ENCODE data around the gene SHC3.
A peak's percentile ranks its signal among the peaks of the same experiment; 100 is the strongest.

The SHC3 gene

DNA sequence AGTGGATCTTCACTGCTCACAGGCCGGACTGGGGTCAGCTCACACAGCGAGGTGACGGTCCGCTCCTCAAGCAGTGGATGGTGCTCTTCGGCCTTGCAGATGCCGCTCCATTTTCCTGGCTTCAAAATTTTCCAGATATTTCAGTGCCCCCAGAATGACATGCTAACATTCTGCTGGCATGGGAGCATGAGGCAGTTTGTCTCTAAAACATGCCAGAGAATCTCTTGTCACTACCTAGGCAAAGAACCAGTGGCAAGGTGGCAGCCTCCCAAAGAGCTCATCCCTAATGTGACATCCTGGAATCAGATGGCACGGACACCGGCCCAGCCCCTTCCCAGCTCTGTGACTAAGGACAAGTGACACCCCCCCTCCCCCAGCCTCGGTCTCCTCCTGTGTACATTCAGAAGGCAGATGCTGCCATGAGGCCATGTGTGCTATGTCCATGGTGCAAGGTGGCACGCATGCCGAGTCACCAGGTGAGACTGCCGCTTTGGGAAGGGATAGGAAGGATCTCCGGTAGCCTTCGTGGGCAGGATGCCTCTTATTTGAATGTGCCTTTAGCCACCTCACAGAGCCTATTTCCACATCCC, 184.7 kb downstream of the SHC3 start:
- no peak for DNase-seq (ENCODE audit: low read depth, low spot score)
- no peak overlapping the region for H3K27ac ChIP-seq

DNA sequence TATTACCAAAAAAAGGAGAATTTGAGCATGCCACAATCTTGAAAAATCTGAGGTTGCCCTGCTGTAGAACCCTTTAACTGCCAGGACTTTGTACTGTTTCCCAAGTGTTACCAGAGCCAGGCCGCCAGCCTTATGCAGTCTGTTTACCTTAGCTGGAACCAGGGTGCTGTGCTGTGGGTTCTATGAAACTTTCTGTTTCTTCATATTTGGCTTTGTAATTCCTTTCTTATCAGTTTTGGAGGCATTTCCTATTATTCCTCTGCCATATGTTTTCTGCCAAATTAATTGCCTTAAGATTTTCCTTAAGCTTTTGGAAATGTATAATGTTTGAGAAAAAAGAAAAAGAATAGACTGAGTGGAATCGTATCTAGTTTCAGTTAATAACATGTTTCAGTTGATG, 185.3 kb downstream of the SHC3 start:
- DNase-seq (ENCODE audit: low read depth, low spot score) = no peak
- no peak overlapping the region for H3K27ac ChIP-seq

DNA sequence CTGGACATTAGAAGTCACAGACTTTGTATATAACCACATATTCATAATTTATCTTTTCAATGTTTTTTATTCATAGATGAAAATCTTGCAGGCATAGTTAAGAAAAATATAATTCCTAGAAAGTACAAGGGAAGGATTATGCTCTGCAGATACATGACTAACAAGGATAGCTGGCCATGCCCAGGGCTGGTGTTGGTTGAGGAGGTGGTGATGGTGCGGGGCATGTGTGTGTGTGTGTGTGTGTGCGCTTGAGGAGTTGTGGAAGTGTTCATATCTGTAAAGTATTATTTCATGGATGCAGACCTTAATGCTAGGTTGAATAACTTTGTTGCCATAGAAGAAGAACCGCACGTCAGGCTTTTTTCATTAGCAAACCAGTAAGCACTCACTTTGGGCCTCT, 186.1 kb downstream of the SHC3 start:
- H3K27ac ChIP-seq = no peak overlapping the region
- no peak for DNase-seq (ENCODE audit: low read depth, low spot score)

- H3K27ac ChIP-seq = no peak within 1 kb of the TSS
- no peak for DNase-seq (ENCODE audit: low read depth, low spot score)
Measured at GRCh38 chr9:88991066-88992034, 187.3 kb downstream of the SHC3 start, which contains the start of gene S1PR3. S1PR3 (plus strand) TSS chr9:88991468; CDS start chr9:89001201, 9,733 bp downstream.

GRCh38 chr9:88990729-88991065, 187.9 kb downstream of the SHC3 start:
- no peak for DNase-seq (ENCODE audit: low read depth, low spot score)
- no peak overlapping the region for H3K27ac ChIP-seq

- no peak overlapping the region for H3K27ac ChIP-seq
Measured at GRCh38 chr9:88990041-88990728, 188.4 kb downstream of the SHC3 start.

DNA sequence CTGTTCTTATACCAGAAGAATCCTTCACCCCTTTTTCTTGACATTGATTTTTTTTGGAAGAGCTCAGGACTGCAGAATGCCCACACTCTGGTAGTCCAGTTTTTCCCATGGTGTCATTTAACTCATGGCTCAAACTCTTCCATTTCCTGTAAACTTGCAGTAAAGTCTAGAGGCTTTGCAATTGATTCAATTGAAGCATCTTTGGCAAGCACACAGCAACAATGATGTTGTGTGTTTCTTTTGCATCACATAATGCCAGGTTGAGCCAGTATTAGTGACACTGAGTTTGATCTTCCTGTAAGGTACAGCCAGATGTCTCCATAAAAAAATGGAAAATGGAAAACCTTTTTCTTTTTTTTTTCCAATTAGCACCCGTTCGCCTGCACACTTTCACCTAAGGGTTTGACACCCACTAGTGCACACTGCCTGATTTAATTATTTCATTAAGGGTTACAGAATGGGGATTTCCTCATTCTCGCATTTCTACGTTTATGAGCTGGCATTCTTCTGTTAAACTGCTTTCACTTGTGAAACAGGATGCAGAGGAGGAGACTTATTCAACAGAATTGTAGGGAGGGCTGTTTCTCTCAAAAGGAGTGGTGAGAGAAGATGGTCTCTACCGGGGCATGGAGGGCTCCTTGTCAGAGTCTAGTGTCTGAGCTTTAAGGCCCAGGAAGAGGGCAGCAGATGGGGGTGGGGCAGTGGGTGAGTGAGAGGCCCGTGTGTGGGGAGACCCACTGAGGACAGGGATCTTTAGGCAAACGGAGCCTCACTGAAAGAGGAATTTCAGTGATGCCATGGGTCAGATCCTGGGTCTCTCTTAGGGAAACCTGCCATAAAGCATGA, 189.6 kb downstream of the SHC3 start:
- peak; percentile 20 for DNase-seq (ENCODE audit: low read depth, low spot score)
- H3K27ac ChIP-seq = no peak overlapping the region

More at GRCh38 chr9:88990041-88990728, 188.4 kb downstream of the SHC3 start:
- DNase-seq (ENCODE audit: low read depth, low spot score) = no peak

DNA sequence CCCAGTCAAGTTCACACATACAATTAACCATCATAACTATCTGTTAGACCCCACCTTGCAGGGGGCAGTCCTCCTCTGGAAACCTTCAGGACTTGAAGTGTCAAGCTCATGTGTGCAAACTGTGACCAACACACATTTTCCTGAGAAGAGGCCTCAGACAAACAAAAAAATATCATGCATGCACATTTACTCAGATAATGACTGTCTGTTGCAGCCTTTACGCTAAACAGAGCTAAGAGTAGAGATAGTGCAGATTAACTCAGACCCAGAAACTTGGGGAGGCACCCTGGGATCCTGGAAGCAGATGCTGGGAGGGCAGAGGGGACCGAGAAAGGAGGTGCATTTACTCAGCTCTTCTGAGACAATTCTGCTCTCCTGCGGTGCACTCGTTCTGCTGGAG, 191.0 kb downstream of the SHC3 start:
- no peak for DNase-seq (ENCODE audit: low read depth, low spot score)
- no peak overlapping the region for H3K27ac ChIP-seq

- H3K27ac ChIP-seq = no peak overlapping the region
Measured at GRCh38 chr9:88986776-88987175, 191.8 kb downstream of the SHC3 start.

GRCh38 chr9:88985616-88986015, 193.0 kb downstream of the SHC3 start:
- no peak overlapping the region for H3K27ac ChIP-seq
- DNase-seq (ENCODE audit: low read depth, low spot score) = no peak

More at GRCh38 chr9:88986776-88987175, 191.8 kb downstream of the SHC3 start:
- DNase-seq (ENCODE audit: low read depth, low spot score) = no peak

- peak; percentile 68 for DNase-seq (ENCODE audit: low read depth, low spot score)
- no peak overlapping the region for H3K27ac ChIP-seq
Measured at GRCh38 chr9:88984543-88984883, 194.1 kb downstream of the SHC3 start.

DNA sequence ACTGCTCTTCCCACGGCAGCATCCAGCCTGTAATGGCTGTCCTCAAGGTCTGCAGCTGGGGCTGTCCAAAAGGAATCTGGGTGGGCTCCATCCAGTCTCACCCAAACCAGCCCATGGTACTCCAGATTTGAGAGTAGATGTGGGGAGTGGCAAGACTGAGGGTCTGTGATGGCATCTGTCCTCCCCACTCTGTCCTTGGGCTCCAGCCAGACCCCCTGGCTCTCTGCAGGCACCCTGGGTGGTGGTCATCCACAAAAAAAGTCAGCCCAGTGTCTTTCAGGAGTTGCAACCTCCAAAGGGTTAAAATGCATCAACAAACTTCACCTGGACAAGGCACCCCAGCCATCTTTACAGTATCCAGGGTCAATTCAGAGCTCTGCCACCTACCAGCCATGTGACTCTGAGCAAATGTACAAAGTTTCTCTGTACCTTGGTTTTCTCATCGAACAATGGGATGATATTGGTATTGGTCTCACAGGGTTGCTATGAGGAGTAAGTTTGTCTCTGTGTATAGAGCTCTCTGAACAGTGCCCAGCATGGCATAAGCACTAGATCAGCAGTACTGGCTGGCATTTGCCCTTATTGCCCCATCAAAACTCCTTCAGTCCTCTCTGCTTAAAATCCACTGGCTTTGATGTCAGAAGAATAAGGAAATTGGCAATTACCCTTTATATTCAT, 194.6 kb downstream of the SHC3 start:
- no peak overlapping the region for H3K27ac ChIP-seq
- DNase-seq (ENCODE audit: low read depth, low spot score) = no peak

GRCh38 chr9:88980740-88981203, 197.8 kb downstream of the SHC3 start:
- H3K27ac ChIP-seq = no peak overlapping the region
- no peak for DNase-seq (ENCODE audit: low read depth, low spot score)

GRCh38 chr9:88979791-88980190, 198.8 kb downstream of the SHC3 start:
- no peak for DNase-seq (ENCODE audit: low read depth, low spot score)

DNA sequence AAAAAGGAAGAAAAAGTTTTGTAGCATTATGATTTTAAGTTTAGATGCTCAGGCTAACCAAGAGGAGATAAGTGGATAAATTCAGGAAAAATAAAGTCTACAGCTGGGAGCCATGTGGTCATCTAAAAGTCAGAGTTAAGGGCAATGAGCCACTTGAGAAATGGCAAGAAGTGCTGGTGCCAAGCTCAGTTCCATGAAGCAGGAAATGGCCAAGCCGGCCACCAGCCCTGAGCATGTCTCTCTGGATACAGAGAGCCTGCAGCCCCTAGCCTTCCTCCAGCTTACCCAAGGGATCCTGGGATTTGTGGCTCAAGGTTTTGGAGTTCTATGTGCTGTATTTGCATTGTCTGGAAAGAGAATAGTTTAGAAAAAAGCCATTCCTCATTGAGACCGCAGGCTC, 199.6 kb downstream of the SHC3 start:
- no peak overlapping the region for H3K27ac ChIP-seq
- DNase-seq (ENCODE audit: low read depth, low spot score) = no peak

More at GRCh38 chr9:88979791-88980190, 198.8 kb downstream of the SHC3 start:
- H3K27ac ChIP-seq = no peak overlapping the region

DNA sequence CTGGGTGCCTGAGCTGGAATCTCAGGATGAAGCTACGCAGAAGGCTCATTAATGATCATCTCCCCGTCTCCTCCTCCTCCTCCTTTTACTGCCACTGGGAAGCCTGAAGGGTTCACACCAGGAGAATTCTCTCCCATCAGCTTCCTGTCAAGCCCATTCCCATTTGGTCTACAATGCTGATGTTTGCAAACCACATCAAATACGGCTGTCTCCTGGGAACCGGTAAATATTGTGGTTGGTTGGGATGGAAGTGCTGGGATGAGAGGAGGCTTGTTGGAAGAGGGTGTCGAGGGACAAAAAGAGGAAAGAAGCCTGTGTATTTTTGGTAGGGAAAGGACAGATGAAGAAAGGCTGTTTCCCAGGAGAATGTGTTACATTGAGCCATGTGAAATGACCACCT, 200.6 kb downstream of the SHC3 start:
- DNase-seq (ENCODE audit: low read depth, low spot score) = no peak
- H3K27ac ChIP-seq = no peak overlapping the region

GRCh38 chr9:88976890-88977257, 201.7 kb downstream of the SHC3 start:
- DNase-seq (ENCODE audit: low read depth, low spot score) = no peak
- H3K27ac ChIP-seq = no peak overlapping the region

GRCh38 chr9:88975966-88976889, 202.4 kb downstream of the SHC3 start:
- no peak overlapping the region for H3K27ac ChIP-seq
- no peak for DNase-seq (ENCODE audit: low read depth, low spot score)

GRCh38 chr9:88974641-88975040, 204.0 kb downstream of the SHC3 start:
- no peak for DNase-seq (ENCODE audit: low read depth, low spot score)
- H3K27ac ChIP-seq = no peak overlapping the region
